DOHH2 (cell line): Measurements from ENCODE around the gene COL4A2.

Source experiments
- H3F3A ChIP-seq: fragments of 200-600 bp; sonication (generic), shearing (Covaris generic); 2 replicates; pipeline ENCODE4 v1.6.0; 2016; ENCODE audit warnings: antibody characterized with exemption, mild to moderate bottlenecking; ENCODE audit not compliant: control insufficient read depth, insufficient read depth
- H3K27ac ChIP-seq: fragments of 200-600 bp; sonication (generic); 2 replicates; pipeline ENCODE4 v1.5.1; 2014; ENCODE audit warnings: low read depth, mild to moderate bottlenecking, low read length, moderate library complexity
- H3K27me3 ChIP-seq: fragments of 200-600 bp; sonication (generic); 2 replicates; pipeline ENCODE4 v1.6.1; 2014; ENCODE audit warnings: mild to moderate bottlenecking, low read length, mixed read lengths; ENCODE audit not compliant: control insufficient read depth
- H3K36me3 ChIP-seq: fragments of 200-600 bp; sonication (generic); 2 replicates; pipeline ENCODE4 v1.6.1; 2014; ENCODE audit warnings: mild to moderate bottlenecking, low read length, moderate library complexity, mixed read lengths; ENCODE audit not compliant: control insufficient read depth
- H3K4me1 ChIP-seq: fragments of 200-600 bp; sonication (generic); 2 replicates; pipeline ENCODE4 v1.6.1; 2014; ENCODE audit warnings: mild to moderate bottlenecking, low read length, mixed read lengths; ENCODE audit not compliant: control insufficient read depth
- H3K4me2 ChIP-seq: fragments of 200-600 bp; sonication (generic); 2 replicates; pipeline ENCODE4 v1.6.0; 2014; ENCODE audit warnings: mild to moderate bottlenecking, low read length, moderate library complexity
- H3K4me3 ChIP-seq: fragments of 200-600 bp; sonication (generic); 2 replicates; pipeline ENCODE4 v1.5.1; 2014; ENCODE audit warnings: mild to moderate bottlenecking, low read length, mixed read lengths
- H3K79me2 ChIP-seq: fragments of 200-600 bp; sonication (generic); 2 replicates; pipeline ENCODE4 v1.6.1; 2014; ENCODE audit warnings: mild to moderate bottlenecking, low read length, mixed read lengths; ENCODE audit not compliant: control insufficient read depth
- H3K9me2 ChIP-seq: fragments of 200-600 bp; sonication (generic); replicated peaks from 2 replicates; pipeline ENCODE4 v1.6.1; 2014; ENCODE audit warnings: mild to moderate bottlenecking, low read length, mixed read lengths; ENCODE audit not compliant: control insufficient read depth
- H3K9me3 ChIP-seq: fragments of 200-600 bp; sonication (generic); 2 replicates; pipeline ENCODE4 v1.6.1; 2014; ENCODE audit warnings: antibody characterized with exemption, low read length, mixed read lengths; ENCODE audit not compliant: control insufficient read depth, insufficient read depth
- H4K20me1 ChIP-seq: fragments of 200-600 bp; sonication (generic); 2 replicates; pipeline ENCODE4 v1.6.0; 2014; ENCODE audit warnings: low read depth, mild to moderate bottlenecking, antibody characterized with exemption, low read length, moderate library complexity; ENCODE audit not compliant: control insufficient read depth, insufficient read depth
- EZH2phosphoT487 ChIP-seq: fragments of 200-600 bp; sonication (generic); IDR thresholded peaks from 2 replicates; pipeline ENCODE4 v1.6.1; 2017; ENCODE audit warnings: borderline replicate concordance, mild to moderate bottlenecking, antibody characterized with exemption, low read length, moderate library complexity, mixed read lengths
- TF ChIP-seq, protein P1 (sequence below): fragments of 200-600 bp; sonication (generic); IDR thresholded peaks from one replicate; pipeline ENCODE4 v1.5.1; 2014; ENCODE audit warnings: antibody characterized with exemption, mild to moderate bottlenecking, low read depth, low read length; ENCODE audit not compliant: poor library complexity, severe bottlenecking

Gene COL4A2

DNA sequence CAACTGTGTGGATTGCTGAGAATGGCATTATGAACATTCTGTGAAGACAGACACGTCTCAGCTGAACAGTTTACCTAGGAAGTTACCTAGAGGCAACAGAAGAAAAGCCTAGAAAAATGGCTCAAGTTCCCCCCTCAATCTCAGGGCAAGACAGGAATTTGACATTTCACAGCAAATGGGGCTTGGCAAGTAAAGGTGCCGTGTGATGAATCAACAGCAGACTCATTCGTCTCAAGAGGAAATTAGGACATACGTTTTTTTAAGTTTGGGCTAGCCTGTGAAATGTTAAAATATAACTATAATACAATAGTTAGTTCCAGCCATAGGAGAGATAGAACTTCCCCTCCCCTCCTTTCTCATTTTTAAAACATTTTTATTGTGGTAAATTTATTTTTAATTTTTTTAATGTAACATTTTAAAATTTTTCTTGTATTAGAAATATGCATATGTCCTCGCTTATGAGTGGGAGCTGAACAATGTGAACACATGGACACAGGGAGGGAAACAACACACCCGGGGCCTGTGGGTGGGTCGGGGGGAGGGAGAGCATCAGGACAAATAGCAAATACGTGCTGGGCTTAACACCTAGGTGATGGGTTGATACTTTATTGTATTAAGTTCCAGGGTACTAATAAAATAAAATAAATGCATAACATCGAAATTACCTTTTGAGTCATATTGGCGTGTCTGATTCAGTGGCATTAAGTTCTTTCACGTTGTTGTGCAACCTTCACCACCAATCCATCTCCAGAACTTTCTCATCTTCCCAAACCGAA lies 116.0 kb downstream of the COL4A2 start:
- no peaks in the 10 kb centered on the region for H3K4me1 ChIP-seq
- no peaks in the 10 kb centered on the region for H4K20me1 ChIP-seq
- no peak for TF ChIP-seq EZH2phosphoT487
- TF ChIP-seq, protein P1, sequence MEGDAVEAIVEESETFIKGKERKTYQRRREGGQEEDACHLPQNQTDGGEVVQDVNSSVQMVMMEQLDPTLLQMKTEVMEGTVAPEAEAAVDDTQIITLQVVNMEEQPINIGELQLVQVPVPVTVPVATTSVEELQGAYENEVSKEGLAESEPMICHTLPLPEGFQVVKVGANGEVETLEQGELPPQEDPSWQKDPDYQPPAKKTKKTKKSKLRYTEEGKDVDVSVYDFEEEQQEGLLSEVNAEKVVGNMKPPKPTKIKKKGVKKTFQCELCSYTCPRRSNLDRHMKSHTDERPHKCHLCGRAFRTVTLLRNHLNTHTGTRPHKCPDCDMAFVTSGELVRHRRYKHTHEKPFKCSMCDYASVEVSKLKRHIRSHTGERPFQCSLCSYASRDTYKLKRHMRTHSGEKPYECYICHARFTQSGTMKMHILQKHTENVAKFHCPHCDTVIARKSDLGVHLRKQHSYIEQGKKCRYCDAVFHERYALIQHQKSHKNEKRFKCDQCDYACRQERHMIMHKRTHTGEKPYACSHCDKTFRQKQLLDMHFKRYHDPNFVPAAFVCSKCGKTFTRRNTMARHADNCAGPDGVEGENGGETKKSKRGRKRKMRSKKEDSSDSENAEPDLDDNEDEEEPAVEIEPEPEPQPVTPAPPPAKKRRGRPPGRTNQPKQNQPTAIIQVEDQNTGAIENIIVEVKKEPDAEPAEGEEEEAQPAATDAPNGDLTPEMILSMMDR = no peak
- H3K4me3 ChIP-seq = no peak overlapping the region
- H3K79me2 ChIP-seq = no peaks in the 10 kb centered on the region
- no peak overlapping the region for H3K4me2 ChIP-seq
- no peak overlapping the region for H3K27ac ChIP-seq
- no peaks in the 10 kb centered on the region for H3K9me2 ChIP-seq
- H3K9me3 ChIP-seq = no peaks in the 10 kb centered on the region
- peaks cover 39% of the 10 kb centered on the region for H3K27me3 ChIP-seq
- H3K36me3 ChIP-seq = no peaks in the 10 kb centered on the region
- H3F3A ChIP-seq = no peaks in the 10 kb centered on the region

DNA sequence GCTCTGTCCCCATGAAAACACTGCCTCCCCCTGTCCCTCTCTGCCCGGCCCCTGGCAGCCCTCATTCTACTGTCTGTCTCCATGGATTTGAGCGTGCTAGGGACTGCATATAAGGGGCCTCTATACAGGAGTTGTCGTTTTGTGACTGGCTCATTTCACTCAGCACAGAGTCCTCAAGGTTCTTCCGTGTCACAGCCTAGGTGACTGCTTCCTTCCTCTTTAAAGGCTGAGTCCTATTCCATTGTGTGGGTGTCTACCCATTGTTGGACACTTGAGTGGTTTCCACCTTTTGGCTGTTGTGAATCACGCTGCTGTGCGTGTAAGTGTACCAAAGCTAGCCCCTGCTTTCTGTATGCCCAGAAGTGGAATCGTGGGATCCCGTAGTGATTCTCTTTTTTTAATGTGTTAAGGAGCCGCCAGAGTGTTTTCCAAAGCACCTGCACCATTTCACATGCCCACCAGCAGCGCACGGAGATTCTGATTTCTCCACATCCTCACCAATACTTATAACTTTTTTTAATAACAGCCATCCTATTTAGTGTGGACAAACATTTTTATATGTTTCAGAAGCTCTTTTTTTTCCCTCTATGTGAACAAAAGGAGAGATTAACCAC lies 116.7 kb downstream of the COL4A2 start:
- H3K27ac ChIP-seq = no peak overlapping the region
- no peaks in the 10 kb centered on the region for H3K9me2 ChIP-seq
- H3K27me3 ChIP-seq = peaks cover 40% of the 10 kb centered on the region
- H3K4me3 ChIP-seq = no peak overlapping the region
- no peaks in the 10 kb centered on the region for H3K9me3 ChIP-seq
- TF ChIP-seq EZH2phosphoT487 = no peak
- TF ChIP-seq, protein P1 = no peak
- H4K20me1 ChIP-seq = no peaks in the 10 kb centered on the region
- H3K4me1 ChIP-seq = no peaks in the 10 kb centered on the region
- no peaks in the 10 kb centered on the region for H3K79me2 ChIP-seq
- no peak overlapping the region for H3K4me2 ChIP-seq
- H3F3A ChIP-seq = no peaks in the 10 kb centered on the region
- H3K36me3 ChIP-seq = no peaks in the 10 kb centered on the region

DNA sequence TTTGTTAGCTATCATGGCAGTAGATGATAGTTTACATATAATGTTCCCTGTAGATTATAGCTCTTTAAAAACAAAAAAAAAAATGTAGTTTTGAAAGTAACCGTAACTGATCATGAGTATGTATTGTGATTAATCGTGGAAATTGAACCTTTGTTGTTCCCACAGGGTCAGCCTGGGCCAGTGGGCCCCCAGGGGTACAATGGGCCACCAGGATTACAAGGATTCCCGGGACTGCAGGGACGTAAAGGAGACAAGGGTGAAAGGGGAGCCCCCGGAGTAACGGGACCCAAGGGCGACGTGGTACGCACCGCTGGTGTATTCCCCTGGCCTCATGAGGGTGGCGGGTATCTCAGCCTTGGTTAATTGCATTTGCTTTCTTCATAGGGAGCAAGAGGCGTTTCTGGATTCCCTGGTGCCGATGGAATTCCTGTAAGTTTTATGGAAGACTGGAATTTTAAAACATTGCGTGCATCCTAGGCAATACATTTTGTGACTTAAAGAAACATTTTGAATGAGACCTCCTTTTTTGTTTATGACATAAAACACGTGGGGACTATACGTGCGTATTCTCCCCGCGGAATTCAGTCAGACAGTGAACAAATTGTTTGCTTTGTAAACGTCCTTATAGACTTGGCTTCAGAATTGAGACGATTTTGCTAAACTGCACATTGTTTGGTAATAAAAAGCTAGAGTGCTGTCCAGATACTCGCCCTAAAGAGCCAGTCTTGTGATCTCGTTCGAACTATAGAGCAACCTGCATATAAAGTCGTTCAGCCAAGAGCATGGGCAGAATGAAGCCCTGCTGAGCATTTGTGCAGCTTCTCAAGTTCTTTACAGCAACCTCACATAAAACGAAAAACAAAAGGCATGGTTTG lies 117.7 kb downstream of the COL4A2 start:
- no peak for TF ChIP-seq EZH2phosphoT487
- TF ChIP-seq, protein P1 = no peak
- no peaks in the 10 kb centered on the region for H3F3A ChIP-seq
- H3K36me3 ChIP-seq = no peaks in the 10 kb centered on the region

More for the DNA sequence above, 117.7 kb downstream of the COL4A2 start:
- Histone ChIP-seq H3K4me1 (no peaks in the 10 kb centered on the region), H4K20me1 (no peaks in the 10 kb centered on the region), H3K9me2 (no peaks in the 10 kb centered on the region), H3K27ac (no peak overlapping the region), H3K27me3 (peaks cover 34% of the 10 kb centered on the region), H3K9me3 (no peaks in the 10 kb centered on the region), H3K4me2 (no peak overlapping the region), H3K79me2 (no peaks in the 10 kb centered on the region), H3K4me3 (no peak overlapping the region)
